Neural cell (in vitro differentiated cells): ENCODE measurements around the gene GPC5. TPM values are rescaled to one million over a fixed set of nuclear protein-coding genes. Genes with fewer than 3 reads are reported as not detected.

Experiments used
- H2AFZ ChIP-seq: fragments of 200-600, 300-800 bp; sonication (generic), shearing (Covaris generic); 2 replicates; pipeline ENCODE4 v1.6.0; 2014; ENCODE audit warnings: low read depth, mild to moderate bottlenecking, antibody characterized with exemption, low read length, moderate library complexity
- H3F3A ChIP-seq: fragments of 200-600 bp; shearing (Covaris generic); 2 replicates; pipeline ENCODE4 v1.6.1; 2016; ENCODE audit warnings: mild to moderate bottlenecking, moderate library complexity, mixed read lengths, antibody characterized with exemption, low read length; ENCODE audit not compliant: insufficient read depth, poor library complexity, severe bottlenecking
- H3K27ac ChIP-seq: fragments of 200-600, 300-800 bp; sonication (generic), shearing (Covaris generic); 2 replicates; pipeline ENCODE4 v1.5.1; 2014; ENCODE audit warnings: mild to moderate bottlenecking, low read length, moderate library complexity
- H3K27me3 ChIP-seq: fragments of 300-800, 200-600 bp; sonication (generic), shearing (Covaris generic); 2 replicates; pipeline ENCODE4 v1.6.0; 2014; ENCODE audit warnings: mild to moderate bottlenecking, low read depth, low read length, moderate library complexity; ENCODE audit not compliant: insufficient read depth
- H3K36me3 ChIP-seq: fragments of 300-800, 200-600 bp; sonication (generic), shearing (Covaris generic); 2 replicates; pipeline ENCODE4 v1.5.1; 2014; ENCODE audit warnings: mild to moderate bottlenecking, antibody characterized with exemption, low read length, moderate library complexity; ENCODE audit not compliant: insufficient read depth
- H3K4me2 ChIP-seq: fragments of 300-800, 200-600 bp; sonication (generic), shearing (Covaris generic); 2 replicates; pipeline ENCODE4 v1.6.0; 2014; ENCODE audit warnings: mild to moderate bottlenecking, low read length
- H3K4me3 ChIP-seq: fragments of 300-800, 200-600 bp; sonication (generic), shearing (Covaris generic); 2 replicates; pipeline ENCODE4 v1.5.1; 2014; ENCODE audit warnings: mild to moderate bottlenecking, low read length, moderate library complexity
- H3K79me2 ChIP-seq: fragments of 200-600 bp; shearing (Covaris generic); replicated peaks from 2 replicates; pipeline ENCODE4 v1.6.0; 2014; ENCODE audit warnings: mild to moderate bottlenecking, low read length, moderate library complexity; ENCODE audit not compliant: insufficient read depth
- H3K9ac ChIP-seq: fragments of 300-800, 200-600 bp; sonication (generic), shearing (Covaris generic); 2 replicates; pipeline ENCODE4 v1.6.1; 2016; ENCODE audit warnings: mild to moderate bottlenecking, low read length, mixed read lengths
- H3K9me2 ChIP-seq: fragments of 200-600 bp; shearing (Covaris generic); 2 replicates; pipeline ENCODE4 v1.6.1; 2016; ENCODE audit warnings: mild to moderate bottlenecking, low read length, mixed read lengths; ENCODE audit not compliant: insufficient read depth
- H3K9me3 ChIP-seq: fragments of 200-600, 300-800 bp; sonication (generic), shearing (Covaris generic); 2 replicates; pipeline ENCODE4 v1.6.1; 2016; ENCODE audit warnings: mild to moderate bottlenecking, mixed run types, low read length, moderate library complexity, mixed read lengths
- H4K20me1 ChIP-seq: fragments of 200-600 bp; shearing (Covaris generic); 2 replicates; pipeline ENCODE4 v1.6.1; 2016; ENCODE audit warnings: mild to moderate bottlenecking, mixed run types; ENCODE audit not compliant: insufficient read depth
- CTCF ChIP-seq: fragments of 450-650 bp; IDR thresholded peaks from 2 replicates; pipeline ENCODE4 v1.5.1; 2014; ENCODE audit warnings: antibody characterized with exemption, mild to moderate bottlenecking, moderate library complexity; ENCODE audit not compliant: poor library complexity, severe bottlenecking
- EP300 ChIP-seq: fragments of 450-650 bp; conservative IDR thresholded peaks from 2 replicates; pipeline ENCODE4 v1.6.1; 2014; ENCODE audit warnings: antibody characterized with exemption, mild to moderate bottlenecking, moderate library complexity; ENCODE audit not compliant: poor library complexity, severe bottlenecking
- EZH2 ChIP-seq: fragments of 200-600, 300-800 bp; shearing (Covaris generic), sonication (generic); IDR thresholded peaks from 2 replicates; pipeline ENCODE4 v1.6.1; 2014; ENCODE audit warnings: antibody characterized with exemption, low read length, borderline replicate concordance, mild to moderate bottlenecking; ENCODE audit not compliant: insufficient read depth, poor library complexity, severe bottlenecking
- MXI1 ChIP-seq: fragments of 450-650 bp; conservative IDR thresholded peaks from 2 replicates; pipeline ENCODE4 v1.6.1; 2014; ENCODE audit warnings: antibody characterized with exemption, mild to moderate bottlenecking; ENCODE audit not compliant: poor library complexity, severe bottlenecking
- POLR2AphosphoS5 ChIP-seq: IDR thresholded peaks from 2 replicates; pipeline ENCODE4 v1.6.1; 2012
- RAD21 ChIP-seq: fragments of 450-650 bp; conservative IDR thresholded peaks from 2 replicates; pipeline ENCODE4 v1.6.1; 2014; ENCODE audit warnings: antibody characterized with exemption, mild to moderate bottlenecking, moderate library complexity
- REST ChIP-seq: IDR thresholded peaks from 2 replicates; pipeline ENCODE4 v1.6.1; 2012; ENCODE audit warnings: borderline replicate concordance
- SMC3 ChIP-seq: fragments of 450-650 bp; conservative IDR thresholded peaks from 2 replicates; pipeline ENCODE4 v1.6.1; 2014; ENCODE audit warnings: antibody characterized with exemption, mild to moderate bottlenecking, moderate library complexity; ENCODE audit not compliant: poor library complexity
- TAF1 ChIP-seq: IDR thresholded peaks from 2 replicates; pipeline ENCODE4 v1.6.1; 2012; ENCODE audit warnings: low read depth
- polyA plus RNA-seq: library from polyadenylated mRNA; depleted of rRNA; stranded (reverse); fragments of >200 nt; gene quantifications from 2 replicates; pipeline ENCODE4 v1.2.3, GENCODE V29; 2014

The GPC5 gene
- polyA plus RNA-seq, 1 donor from 2014 or later = 5.0 TPM

GRCh38 chr13:92414851-92415250 lies 1016.4 kb downstream of the GPC5 start:
- no peaks in the 10 kb centered on the region for H3K9me3 ChIP-seq
- TF ChIP-seq POLR2AphosphoS5 = no peak
- TF ChIP-seq TAF1 = no peak
- TF ChIP-seq EZH2 = no peak
- no peak for TF ChIP-seq MXI1
- no peak for TF ChIP-seq REST
- TF ChIP-seq SMC3 = no peak
- TF ChIP-seq RAD21 = no peak
- no peak for TF ChIP-seq EP300
- no peak for TF ChIP-seq CTCF
- no peak overlapping the region for H3K4me3 ChIP-seq
- H3K27me3 ChIP-seq = no peaks in the 10 kb centered on the region
- no peak overlapping the region for H2AFZ ChIP-seq
- H4K20me1 ChIP-seq = no peaks in the 10 kb centered on the region
- no peak overlapping the region for H3K9ac ChIP-seq
- no peak overlapping the region for H3K4me2 ChIP-seq
- no peaks in the 10 kb centered on the region for H3K36me3 ChIP-seq
- H3K9me2 ChIP-seq = no peaks in the 10 kb centered on the region
- no peaks in the 10 kb centered on the region for H3F3A ChIP-seq
- H3K27ac ChIP-seq = no peak overlapping the region
- no peaks in the 10 kb centered on the region for H3K79me2 ChIP-seq

DNA sequence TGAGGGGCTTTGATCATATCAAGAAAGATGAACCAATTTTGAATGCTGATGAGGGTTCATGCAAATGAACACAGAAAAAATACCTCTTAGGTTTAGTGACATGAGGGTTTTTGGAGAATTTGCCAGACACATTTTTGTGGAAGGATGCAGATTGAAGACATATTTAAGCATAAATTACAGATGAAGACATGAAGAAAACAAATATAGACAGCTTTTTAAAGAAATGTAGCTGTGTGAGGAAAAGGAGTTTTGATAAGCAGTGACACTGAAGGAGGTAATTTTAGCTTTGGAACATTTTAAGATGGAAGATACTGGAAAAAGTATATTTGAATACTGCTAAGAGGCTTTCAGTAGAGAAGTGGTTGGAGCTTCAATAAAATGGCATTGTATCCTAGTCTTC lies 1017.4 kb downstream of the GPC5 start:
- Histone ChIP-seq H3K9ac (no peak overlapping the region), H4K20me1 (no peaks in the 10 kb centered on the region), H3K27ac (no peak overlapping the region), H3K27me3 (no peaks in the 10 kb centered on the region), H3F3A (no peaks in the 10 kb centered on the region), H3K9me3 (no peaks in the 10 kb centered on the region), H3K9me2 (no peaks in the 10 kb centered on the region), H3K79me2 (no peaks in the 10 kb centered on the region), H3K4me3 (no peak overlapping the region), H2AFZ (no peak overlapping the region), H3K36me3 (no peaks in the 10 kb centered on the region), H3K4me2 (no peak overlapping the region)
- TF ChIP-seq MXI1 (no peak), SMC3 (no peak), POLR2AphosphoS5 (no peak), EP300 (no peak), RAD21 (no peak), EZH2 (no peak), REST (no peak), CTCF (no peak), TAF1 (no peak)
